Stimulated activated CD8-positive, alpha-beta memory T cell treated with anti-CD3 and anti-CD28 coated beads, Interleukin-7, amount 100 ng/mL, for 1 hour (primary cell): ENCODE measurements around the gene PHLPP1.

ENCODE experiments used
- DNase-seq, 2 donors: peaks; one replicate each; pipeline ENCODE4 v3.0.0-alpha.2; 2020; ENCODE audit warnings: low read depth in 2 of 2

The PHLPP1 gene

DNA sequence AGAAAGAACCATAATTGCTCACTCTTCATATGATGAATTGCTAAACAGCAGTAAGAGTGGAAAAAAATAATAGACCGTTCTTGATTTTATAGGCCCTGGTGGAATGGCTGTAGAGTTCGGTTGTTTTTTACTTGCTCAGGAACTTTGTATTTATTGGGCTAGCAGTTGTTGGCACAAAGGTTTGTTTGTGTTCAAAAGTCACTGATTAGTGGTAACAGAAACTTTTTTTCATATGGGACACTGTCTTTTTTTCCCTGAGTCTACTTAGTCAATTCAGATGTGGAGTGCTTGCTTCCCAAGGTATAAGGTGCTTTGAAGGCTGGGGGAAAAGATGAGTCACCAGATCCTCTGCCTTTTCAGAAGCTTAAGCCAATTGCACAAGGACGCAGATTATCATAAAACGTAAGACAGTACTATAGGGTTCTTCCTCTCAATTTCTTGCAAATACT is 25.8 kb downstream of the PHLPP1 start:
- DNase-seq, result no peak

GRCh38 chr18:62741584-62741983 is 26.2 kb downstream of the PHLPP1 start:
- DNase-seq, result no peak

- DNase-seq, result no peak
These were observed 29.0 kb downstream of the PHLPP1 start for GRCh38 chr18:62744076-62744968.

DNA sequence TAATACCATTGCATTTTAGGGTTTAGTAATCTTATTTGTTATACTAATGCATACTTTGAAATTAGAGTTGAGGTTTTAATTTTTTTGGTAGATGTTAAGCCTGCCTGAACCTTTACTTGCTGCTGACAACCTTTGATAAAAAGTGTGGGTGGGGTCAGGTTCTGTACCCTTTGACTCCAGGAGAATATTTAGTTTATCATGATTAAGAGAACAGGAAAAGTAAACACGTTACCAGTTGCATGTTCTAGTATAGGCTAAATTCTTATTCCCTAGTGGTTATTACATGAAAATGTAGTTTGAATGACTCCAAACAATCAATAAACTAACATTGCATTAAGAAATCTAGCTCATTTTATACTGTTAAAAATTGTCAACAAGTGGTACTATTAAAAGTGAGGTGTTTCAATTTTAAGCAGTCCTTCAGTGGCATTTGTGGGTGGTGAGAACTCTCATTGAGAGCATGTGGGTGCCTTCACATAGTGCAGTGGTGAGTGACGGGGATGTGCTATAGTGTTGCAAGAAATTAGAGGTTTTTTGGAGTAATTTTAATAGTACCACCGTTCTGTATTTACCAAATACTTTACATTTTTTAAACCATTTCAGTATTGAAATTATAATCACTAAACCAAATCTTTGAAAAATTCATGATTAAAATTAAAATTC is 29.9 kb downstream of the PHLPP1 start:
- no peak for DNase-seq

- DNase-seq, result no peak
These were observed 34.0 kb downstream of the PHLPP1 start for GRCh38 chr18:62749389-62749788.

DNA sequence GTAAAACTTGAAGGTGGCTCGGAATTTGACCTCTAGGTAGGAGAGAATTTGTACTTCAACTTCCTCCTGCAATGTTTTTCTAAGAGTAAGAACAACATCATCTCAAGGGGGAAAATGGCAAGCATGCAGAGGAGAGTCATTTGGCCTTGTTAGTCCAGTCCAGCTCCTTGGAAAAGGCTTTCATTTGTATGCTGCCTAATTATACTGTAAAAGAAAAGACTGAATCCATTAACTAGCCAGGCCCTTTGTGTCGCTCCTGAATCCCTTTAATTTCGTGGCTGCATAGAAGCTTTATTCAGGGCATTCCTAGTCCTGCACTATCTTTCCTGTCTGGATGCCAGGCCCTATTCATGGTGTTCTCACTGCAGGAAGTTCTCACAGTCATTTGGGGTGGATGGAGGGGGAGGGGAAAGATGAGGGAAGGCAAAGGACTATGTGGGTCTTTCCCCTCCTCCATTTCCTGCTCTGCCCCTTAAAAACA is 36.0 kb downstream of the PHLPP1 start:
- DNase-seq, result no peak

DNA sequence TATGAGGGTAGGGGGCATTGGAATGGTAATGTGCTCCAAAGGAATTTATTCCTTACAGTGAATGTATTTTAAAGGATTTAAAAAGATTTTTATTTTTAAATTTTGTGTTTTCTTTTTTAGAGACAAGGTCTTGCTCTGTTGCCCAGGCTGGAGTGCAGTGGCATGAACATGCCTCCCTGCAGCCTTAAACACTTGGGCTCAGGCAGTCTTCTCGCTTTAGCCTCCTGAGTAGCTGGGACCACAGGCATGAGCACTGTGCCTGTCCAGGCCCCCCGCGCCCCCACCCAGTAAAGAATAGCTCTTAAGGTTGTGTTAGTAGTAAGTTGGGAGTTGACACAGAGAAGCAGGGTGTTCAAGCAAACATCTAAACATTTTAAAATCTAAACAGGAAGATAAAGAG is 36.6 kb downstream of the PHLPP1 start:
- no peak for DNase-seq

GRCh38 chr18:62754026-62754425 is 38.7 kb downstream of the PHLPP1 start:
- no peak for DNase-seq

- no peak for DNase-seq
These were observed 40.1 kb downstream of the PHLPP1 start for GRCh38 chr18:62755454-62755853.

GRCh38 chr18:62755946-62756345 is 40.6 kb downstream of the PHLPP1 start:
- no peak for DNase-seq

- no peak for DNase-seq
These were observed 42.2 kb downstream of the PHLPP1 start for GRCh38 chr18:62757399-62758010.

DNA sequence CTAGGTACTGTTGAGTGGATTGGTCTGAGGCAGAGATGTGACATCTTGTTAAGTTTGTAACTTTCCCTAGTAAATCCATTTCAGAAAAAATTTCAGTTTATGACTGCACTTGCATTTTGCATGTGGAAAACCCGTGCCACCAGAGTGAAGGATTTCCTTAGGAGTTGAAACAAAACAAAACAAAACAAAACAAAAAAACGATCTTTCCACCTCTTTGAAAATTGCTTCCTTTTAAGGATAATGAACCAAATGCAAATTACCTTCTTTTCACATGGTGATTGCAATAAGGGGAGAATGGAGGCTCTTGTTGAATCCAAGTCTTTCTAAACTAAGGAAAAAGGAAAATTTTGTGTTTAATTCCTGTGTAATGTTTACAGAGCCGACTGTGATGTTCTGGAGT is 43.2 kb downstream of the PHLPP1 start:
- DNase-seq, result no peak

DNA sequence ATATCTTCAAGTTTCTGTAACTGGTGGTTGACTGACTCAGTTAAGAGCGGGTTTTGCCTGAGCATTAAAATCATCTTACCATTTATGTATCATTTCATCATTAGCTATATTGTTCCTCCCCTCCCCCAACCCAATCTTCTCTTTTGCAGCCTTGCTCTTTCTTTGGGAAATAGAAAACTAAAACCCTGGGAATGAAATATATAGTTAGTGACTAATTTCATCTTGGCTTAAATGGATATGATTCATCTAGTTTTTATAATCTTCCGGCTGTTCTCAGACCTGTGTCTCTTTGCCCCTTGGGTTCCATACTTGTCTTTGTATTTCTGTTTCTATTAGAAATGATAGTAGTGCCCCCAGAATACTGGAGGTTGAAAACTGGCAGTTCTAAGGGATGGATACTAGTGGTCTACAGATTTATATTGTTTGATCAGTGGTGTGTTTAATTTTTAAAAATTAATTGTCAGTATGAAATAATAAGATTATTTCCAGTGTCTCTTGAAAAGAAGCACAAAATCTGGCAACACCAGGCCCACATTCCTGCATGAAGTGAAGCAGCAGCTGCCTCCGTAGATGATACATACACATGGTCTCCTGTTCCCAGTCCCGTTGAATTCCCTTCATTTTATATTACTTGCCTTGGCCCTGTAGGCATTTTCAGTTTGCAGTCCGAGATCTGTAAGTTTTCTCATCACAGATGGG is 44.5 kb downstream of the PHLPP1 start:
- DNase-seq, result no peak

GRCh38 chr18:62760403-62760734 is 45.0 kb downstream of the PHLPP1 start:
- DNase-seq, result no peak

GRCh38 chr18:62763101-62763521 is 47.8 kb downstream of the PHLPP1 start:
- no peak for DNase-seq

- no peak for DNase-seq
These were observed 50.9 kb downstream of the PHLPP1 start for GRCh38 chr18:62766266-62766665.

GRCh38 chr18:62767321-62767720 is 52.0 kb downstream of the PHLPP1 start:
- DNase-seq, result no peak

DNA sequence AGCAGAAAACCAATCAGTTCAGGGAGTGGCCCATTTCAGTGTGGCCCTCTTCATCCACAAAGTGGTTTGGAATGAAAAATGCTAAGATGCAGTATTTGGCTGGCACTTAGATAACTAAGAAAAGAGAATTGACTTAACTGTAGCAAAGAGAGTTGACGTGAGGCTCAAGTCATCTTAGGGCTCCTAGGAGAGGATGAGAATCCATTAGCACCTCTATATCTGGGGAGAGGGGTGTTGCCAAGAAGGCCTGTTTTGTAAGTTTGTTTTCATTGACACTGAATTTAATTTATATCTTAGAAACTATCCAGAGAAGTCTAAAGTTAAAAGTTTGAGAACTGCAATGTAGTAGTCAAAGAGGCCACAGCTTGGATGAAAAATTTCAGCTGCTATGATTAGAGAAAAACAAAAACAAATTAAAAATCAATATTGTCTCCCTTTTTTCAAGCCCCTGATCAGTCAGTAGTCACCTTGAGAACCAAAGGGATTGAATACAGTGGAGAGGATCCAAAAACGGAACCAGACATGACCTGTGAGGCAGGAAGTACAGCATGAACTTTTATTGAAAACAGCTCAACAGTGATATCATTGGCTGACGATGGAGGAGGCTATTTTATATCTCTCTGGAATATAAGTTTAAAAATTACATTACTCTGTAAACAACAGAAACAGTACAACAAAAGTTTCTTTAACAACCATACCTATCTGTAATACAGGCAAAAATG is 52.7 kb downstream of the PHLPP1 start:
- no peak for DNase-seq

DNA sequence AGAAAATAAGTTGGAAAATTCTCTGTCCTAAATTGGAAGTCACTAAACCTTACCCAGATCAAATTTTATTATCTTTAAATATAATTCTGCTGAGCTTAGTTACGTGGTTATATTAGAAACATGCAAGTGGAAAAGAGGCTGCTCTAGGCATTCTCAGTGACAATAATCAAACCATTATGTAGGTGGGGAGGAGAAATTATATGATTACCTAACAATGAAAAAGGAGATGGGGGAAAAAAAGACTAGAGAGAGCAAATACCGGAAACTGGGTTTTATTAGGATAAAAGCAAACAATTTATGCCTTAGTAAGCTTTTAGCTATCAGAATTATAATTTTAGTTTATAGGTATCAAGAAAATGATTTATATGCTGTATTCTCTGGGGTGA is 53.2 kb downstream of the PHLPP1 start:
- DNase-seq, result no peak

- no peak for DNase-seq
These were observed 53.9 kb downstream of the PHLPP1 start for GRCh38 chr18:62769216-62769615.

DNA sequence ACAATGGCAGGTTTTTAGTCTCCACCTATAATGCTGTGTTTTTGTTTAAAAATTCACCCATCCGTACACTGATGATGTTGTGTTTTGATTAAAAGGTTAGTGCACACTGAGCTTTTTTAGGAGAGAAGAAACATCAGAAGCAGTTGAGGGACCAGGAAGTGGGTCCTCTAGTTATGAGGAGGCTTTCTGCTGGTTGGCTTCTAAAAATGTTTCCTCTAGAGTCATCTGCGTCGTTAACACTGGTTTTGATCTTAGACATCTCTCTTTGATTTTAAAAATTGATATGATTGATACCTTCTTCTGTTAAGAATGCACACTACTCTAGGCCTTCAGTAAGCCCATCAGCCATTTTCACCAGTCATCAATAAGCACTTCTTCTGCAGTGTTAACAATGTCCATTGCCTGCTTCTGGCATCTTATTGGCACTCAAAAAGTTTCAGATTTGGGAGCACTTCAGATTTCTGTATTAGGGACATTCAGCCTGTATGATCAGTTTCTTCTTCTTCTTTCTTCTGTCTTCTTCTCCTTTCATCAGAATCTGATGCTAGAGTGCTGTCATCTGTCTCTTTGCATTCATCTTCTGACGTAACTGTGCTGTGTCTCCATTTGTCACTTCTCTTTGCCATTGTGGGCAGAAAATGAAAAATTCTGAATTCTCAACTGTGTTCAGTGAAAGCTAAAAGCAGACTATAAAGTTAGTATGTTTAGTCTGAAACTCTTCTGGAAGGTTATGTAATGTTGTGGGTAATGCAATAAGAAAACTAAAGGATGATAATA is 56.3 kb downstream of the PHLPP1 start:
- DNase-seq, result no peak
